Fibroblast of mammary gland (primary cell): ENCODE measurements around the gene AGXT2.

Experiments
- DNase-seq: peaks from one replicate; pipeline ENCODE4 v3.0.0-alpha.2; 2010; ENCODE audit warnings: low read depth
- H3K4me3 ChIP-seq: 2 replicates; pipeline ENCODE4 v1.5.1; 2011; ENCODE audit warnings: low read depth, mild to moderate bottlenecking, low read length, moderate library complexity; ENCODE audit not compliant: control insufficient read depth
- CTCF ChIP-seq: conservative IDR thresholded peaks from 2 replicates; pipeline ENCODE4 v1.5.1; 2011; ENCODE audit warnings: low read depth, low read length, inconsistent platforms; ENCODE audit not compliant: control insufficient read depth, insufficient read depth

The AGXT2 gene

GRCh38 chr5:35047785-35048404, at the start of gene AGXT2:
TSS of gene AGXT2 (minus strand) at chr5:35047949. CDS start at chr5:35047892, 57 bp downstream.
- no peak within 1 kb of the TSS for H3K4me3 ChIP-seq
- no peak for TF ChIP-seq CTCF
- no peak for DNase-seq

- TF ChIP-seq CTCF, result no peak
- H3K4me3 ChIP-seq, result no peak overlapping the region
- no peak for DNase-seq
Observed at GRCh38 chr5:35096932-35097331, 49.2 kb upstream of the AGXT2 start.

- no peak overlapping the region for H3K4me3 ChIP-seq
- peak; percentile 83 for DNase-seq
- no peak for TF ChIP-seq CTCF
Observed at GRCh38 chr5:35096216-35096615, 48.5 kb upstream of the AGXT2 start.

GRCh38 chr5:35095366-35095765, 47.6 kb upstream of the AGXT2 start:
- no peak overlapping the region for H3K4me3 ChIP-seq
- no peak for DNase-seq
- no peak for TF ChIP-seq CTCF

- no peak for TF ChIP-seq CTCF
- H3K4me3 ChIP-seq, result no peak overlapping the region
- DNase-seq, result no peak
Observed at GRCh38 chr5:35094948-35095347, 47.2 kb upstream of the AGXT2 start.

GRCh38 chr5:35092703-35093102, 45.0 kb upstream of the AGXT2 start:
- no peak for DNase-seq
- TF ChIP-seq CTCF, result no peak
- H3K4me3 ChIP-seq, result no peak overlapping the region

GRCh38 chr5:35091704-35092103, 44.0 kb upstream of the AGXT2 start:
- no peak overlapping the region for H3K4me3 ChIP-seq
- no peak for TF ChIP-seq CTCF
- DNase-seq, result no peak
